ENCODE results near the gene PDE8A.
"Not testable (repeated sequence)": the region's sequence is repeated elsewhere in the genome, so short reads cannot be mapped to it uniquely, and the experiment has no call there.

The PDE8A gene

GRCh38 chr15:84981054-84981710 lies 474 bp upstream of the PDE8A start:
- Histone ChIP-seq H3K4me2 (ENCODE audit: low read length) (peak overlapping the region; percentile 96), H3K4me1 (ENCODE audit: control insufficient read depth, insufficient read depth, low read length) (peaks cover 12% of the 10 kb centered on the region), H3K9me3 (replicated peaks; ENCODE audit: low read length) (no peaks in the 10 kb centered on the region), H3K9ac (ENCODE audit: low read depth, low read length) (peak overlapping the region; percentile 86), H3K36me3 (ENCODE audit: insufficient read depth, low read length) (no peaks in the 10 kb centered on the region), H3K27me3 (ENCODE audit: control insufficient read depth, insufficient read depth, low read length) (no peaks in the 10 kb centered on the region), H3K4me3 (ENCODE audit: low read length) (peak overlapping the region; percentile 91)

- Histone ChIP-seq H3K9me3 (replicated peaks; ENCODE audit: low read length) (no peaks in the 10 kb centered on the region), H3K36me3 (ENCODE audit: insufficient read depth, low read length) (no peaks in the 10 kb centered on the region), H3K27me3 (ENCODE audit: control insufficient read depth, insufficient read depth, low read length) (no peaks in the 10 kb centered on the region), H3K4me1 (ENCODE audit: control insufficient read depth, insufficient read depth, low read length) (peaks cover 12% of the 10 kb centered on the region), H3K4me2 (ENCODE audit: low read length) (peak overlapping the region; percentile 96), H3K9ac (ENCODE audit: low read depth, low read length) (peak overlapping the region; percentile 86), H3K4me3 (ENCODE audit: low read length) (peak overlapping the region; percentile 91)
These were observed 755 bp downstream of the PDE8A start for GRCh38 chr15:84982301-84982920.

- Histone ChIP-seq H3K4me3 (ENCODE audit: low read length) (peak overlapping the region; percentile 91), H3K4me2 (ENCODE audit: low read length) (peak overlapping the region; percentile 96), H3K36me3 (ENCODE audit: insufficient read depth, low read length) (no peaks in the 10 kb centered on the region), H3K4me1 (ENCODE audit: control insufficient read depth, insufficient read depth, low read length) (peaks cover 12% of the 10 kb centered on the region), H3K9ac (ENCODE audit: low read depth, low read length) (peak overlapping the region; percentile 86), H3K27me3 (ENCODE audit: control insufficient read depth, insufficient read depth, low read length) (no peaks in the 10 kb centered on the region), H3K9me3 (replicated peaks; ENCODE audit: low read length) (no peaks in the 10 kb centered on the region)
These were observed 1.6 kb downstream of the PDE8A start for GRCh38 chr15:84983294-84983693.

- H3K36me3 ChIP-seq (ENCODE audit: insufficient read depth, low read length): no peaks in the 10 kb centered on the region
- H3K4me3 ChIP-seq (ENCODE audit: low read length): no peak overlapping the region
- no peaks in the 10 kb centered on the region for H3K9me3 ChIP-seq (replicated peaks; ENCODE audit: low read length)
- peak overlapping the region; percentile 96 for H3K4me2 ChIP-seq (ENCODE audit: low read length)
- peaks cover 12% of the 10 kb centered on the region for H3K4me1 ChIP-seq (ENCODE audit: control insufficient read depth, insufficient read depth, low read length)
- H3K9ac ChIP-seq (ENCODE audit: low read depth, low read length): no peak overlapping the region
- H3K27me3 ChIP-seq (ENCODE audit: control insufficient read depth, insufficient read depth, low read length): no peaks in the 10 kb centered on the region
These were observed 2.1 kb downstream of the PDE8A start for GRCh38 chr15:84983711-84984110.

GRCh38 chr15:84985158-84985557 lies 3.5 kb downstream of the PDE8A start:
- no peak overlapping the region for H3K4me3 ChIP-seq (ENCODE audit: low read length)
- H3K4me2 ChIP-seq (ENCODE audit: low read length): no peak overlapping the region
- no peaks in the 10 kb centered on the region for H3K36me3 ChIP-seq (ENCODE audit: insufficient read depth, low read length)
- H3K9me3 ChIP-seq (replicated peaks; ENCODE audit: low read length): no peaks in the 10 kb centered on the region
- no peak overlapping the region for H3K9ac ChIP-seq (ENCODE audit: low read depth, low read length)
- no peaks in the 10 kb centered on the region for H3K27me3 ChIP-seq (ENCODE audit: control insufficient read depth, insufficient read depth, low read length)
- H3K4me1 ChIP-seq (ENCODE audit: control insufficient read depth, insufficient read depth, low read length): peaks cover 6% of the 10 kb centered on the region

- not testable (repeated sequence) for H3K9ac ChIP-seq (ENCODE audit: low read depth, low read length); H3K9me3 ChIP-seq (replicated peaks; ENCODE audit: low read length); H3K4me1 ChIP-seq (ENCODE audit: control insufficient read depth, insufficient read depth, low read length); H3K27me3 ChIP-seq (ENCODE audit: control insufficient read depth, insufficient read depth, low read length); H3K4me2 ChIP-seq (ENCODE audit: low read length); H3K36me3 ChIP-seq (ENCODE audit: insufficient read depth, low read length); H3K4me3 ChIP-seq (ENCODE audit: low read length)
These were observed 5.7 kb downstream of the PDE8A start for GRCh38 chr15:84987351-84987750.

- H3K4me1 ChIP-seq (ENCODE audit: control insufficient read depth, insufficient read depth, low read length): peaks cover 10% of the 10 kb centered on the region
- no peak overlapping the region for H3K4me3 ChIP-seq (ENCODE audit: low read length)
- no peak overlapping the region for H3K9ac ChIP-seq (ENCODE audit: low read depth, low read length)
These were observed 6.4 kb downstream of the PDE8A start for GRCh38 chr15:84987949-84988624.

GRCh38 chr15:84988909-84989644 lies 7.4 kb downstream of the PDE8A start:
- Histone ChIP-seq H3K36me3 (ENCODE audit: insufficient read depth, low read length) (no peaks in the 10 kb centered on the region), H3K27me3 (ENCODE audit: control insufficient read depth, insufficient read depth, low read length) (no peaks in the 10 kb centered on the region), H3K4me3 (ENCODE audit: low read length) (no peak overlapping the region), H3K9ac (ENCODE audit: low read depth, low read length) (no peak overlapping the region), H3K4me1 (ENCODE audit: control insufficient read depth, insufficient read depth, low read length) (peaks cover 10% of the 10 kb centered on the region), H3K4me2 (ENCODE audit: low read length) (no peak overlapping the region), H3K9me3 (replicated peaks; ENCODE audit: low read length) (no peaks in the 10 kb centered on the region)

More at GRCh38 chr15:84987949-84988624, 6.4 kb downstream of the PDE8A start:
- no peaks in the 10 kb centered on the region for H3K27me3 ChIP-seq (ENCODE audit: control insufficient read depth, insufficient read depth, low read length)
- no peaks in the 10 kb centered on the region for H3K36me3 ChIP-seq (ENCODE audit: insufficient read depth, low read length)
- no peaks in the 10 kb centered on the region for H3K9me3 ChIP-seq (replicated peaks; ENCODE audit: low read length)
- H3K4me2 ChIP-seq (ENCODE audit: low read length): no peak overlapping the region

GRCh38 chr15:84990507-84990906 lies 8.9 kb downstream of the PDE8A start:
- no peaks in the 10 kb centered on the region for H3K9me3 ChIP-seq (replicated peaks; ENCODE audit: low read length)
- no peaks in the 10 kb centered on the region for H3K36me3 ChIP-seq (ENCODE audit: insufficient read depth, low read length)
- H3K4me2 ChIP-seq (ENCODE audit: low read length): no peak overlapping the region
- H3K4me3 ChIP-seq (ENCODE audit: low read length): no peak overlapping the region
- peaks cover 10% of the 10 kb centered on the region for H3K4me1 ChIP-seq (ENCODE audit: control insufficient read depth, insufficient read depth, low read length)
- no peak overlapping the region for H3K9ac ChIP-seq (ENCODE audit: low read depth, low read length)
- no peaks in the 10 kb centered on the region for H3K27me3 ChIP-seq (ENCODE audit: control insufficient read depth, insufficient read depth, low read length)

- H3K4me2 ChIP-seq (ENCODE audit: low read length): no peak overlapping the region
- no peaks in the 10 kb centered on the region for H3K36me3 ChIP-seq (ENCODE audit: insufficient read depth, low read length)
- H3K4me3 ChIP-seq (ENCODE audit: low read length): no peak overlapping the region
- H3K4me1 ChIP-seq (ENCODE audit: control insufficient read depth, insufficient read depth, low read length): peaks cover 10% of the 10 kb centered on the region
- H3K27me3 ChIP-seq (ENCODE audit: control insufficient read depth, insufficient read depth, low read length): no peaks in the 10 kb centered on the region
- no peak overlapping the region for H3K9ac ChIP-seq (ENCODE audit: low read depth, low read length)
- H3K9me3 ChIP-seq (replicated peaks; ENCODE audit: low read length): no peaks in the 10 kb centered on the region
These were observed 9.5 kb downstream of the PDE8A start for GRCh38 chr15:84991014-84991712.

All from skeletal muscle satellite cell (primary cell).